Measurements from ENCODE around the gene DENND4B. TPM values are rescaled to one million over a fixed set of nuclear protein-coding genes. Genes with fewer than 3 reads are reported as not detected.

DENND4B gene
- total and polyA plus RNA-seq, 9 of the 15 experiments (the other 6 are each of a cell fraction or from before 2014, with no cell fraction given) = 9.5 to 80.5 (median 23.1) TPM

DNA sequence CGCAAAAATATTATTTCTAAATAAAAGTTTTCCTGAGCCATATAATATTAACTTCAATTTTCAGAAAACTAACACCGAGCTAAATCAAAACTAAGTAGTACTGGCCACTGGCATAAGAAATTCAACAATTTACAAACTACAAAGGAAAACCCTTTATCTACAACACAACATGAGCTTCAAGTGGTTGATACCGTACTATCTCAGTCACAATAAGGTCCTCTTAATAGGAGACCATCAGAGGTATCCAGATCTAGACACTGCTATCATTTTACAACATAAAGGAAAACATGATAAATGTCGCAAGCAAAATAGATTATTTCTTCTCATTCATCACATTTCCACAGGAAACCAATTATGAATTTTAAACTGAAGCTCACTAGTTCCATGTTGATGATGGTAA is 63.3 kb downstream of the DENND4B start (continued):
- TF ChIP-seq SMAD1 (IDR thresholded peaks at IDR 0.05; ENCODE audit: low read depth, low read length, partially characterized antibody) (no peak), SMAD4 (CRISPR knock-in tag; conservative IDR thresholded peaks at IDR 0.05) (no peak), MEIS2 (IDR thresholded peaks at IDR 0.05; ENCODE audit: partially characterized antibody) (peak; percentile 2), NCOR1 (IDR thresholded peaks at IDR 0.05) (peak; percentile 68), TCF3 (CRISPR knock-in tag; IDR thresholded peaks at IDR 0.05) (peak; percentile 77), EGR1 (conservative IDR thresholded peaks at IDR 0.05) (no peak), PML (IDR thresholded peaks at IDR 0.05; ENCODE audit: low read length) (peak; percentile 59; the same call in 1 of the 2 replicates), STAT5B (CRISPR knock-in tag; IDR thresholded peaks at IDR 0.05) (no peak), CTBP1 (IDR thresholded peaks at IDR 0.05; ENCODE audit: borderline replicate concordance) (no peak), STAT5A (IDR thresholded peaks at IDR 0.05; ENCODE audit: borderline replicate concordance, low read length) (peak; percentile 52; the same call in 1 of the 2 replicates), ZBTB1 (CRISPR knock-in tag; IDR thresholded peaks at IDR 0.05; ENCODE audit: borderline replicate concordance, low read depth) (no peak), RNF2 (IDR thresholded peaks at IDR 0.05) (no peak), CBX2 (IDR thresholded peaks at IDR 0.05; ENCODE audit: insufficient read depth, low read length, poor library complexity, severe bottlenecking) (no peak), YBX1 (IDR thresholded peaks at IDR 0.05) (no peak), HNRNPH1 (optimal IDR thresholded peaks at IDR 0.05; ENCODE audit: low read depth, low read length) (no peak), SMC3 (conservative IDR thresholded peaks at IDR 0.05; ENCODE audit: insufficient read depth, low read depth, low read length) (no peak), TARDBP (IDR thresholded peaks at IDR 0.05) (no peak), CHD1 (IDR thresholded peaks at IDR 0.05; ENCODE audit: low read length) (no peak), ZFP91 (CRISPR knock-in tag; IDR thresholded peaks at IDR 0.05) (no peak), DNMT1 (IDR thresholded peaks at IDR 0.05) (no peak), MITF (IDR thresholded peaks at IDR 0.05) (no peak)
- TF ChIP-seq, protein P1, sequence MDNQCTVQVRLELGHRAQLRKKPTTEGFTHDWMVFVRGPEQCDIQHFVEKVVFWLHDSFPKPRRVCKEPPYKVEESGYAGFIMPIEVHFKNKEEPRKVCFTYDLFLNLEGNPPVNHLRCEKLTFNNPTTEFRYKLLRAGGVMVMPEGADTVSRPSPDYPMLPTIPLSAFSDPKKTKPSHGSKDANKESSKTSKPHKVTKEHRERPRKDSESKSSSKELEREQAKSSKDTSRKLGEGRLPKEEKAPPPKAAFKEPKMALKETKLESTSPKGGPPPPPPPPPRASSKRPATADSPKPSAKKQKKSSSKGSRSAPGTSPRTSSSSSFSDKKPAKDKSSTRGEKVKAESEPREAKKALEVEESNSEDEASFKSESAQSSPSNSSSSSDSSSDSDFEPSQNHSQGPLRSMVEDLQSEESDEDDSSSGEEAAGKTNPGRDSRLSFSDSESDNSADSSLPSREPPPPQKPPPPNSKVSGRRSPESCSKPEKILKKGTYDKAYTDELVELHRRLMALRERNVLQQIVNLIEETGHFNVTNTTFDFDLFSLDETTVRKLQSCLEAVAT (IDR thresholded peaks at IDR 0.05) = no peak
- TF ChIP-seq, protein P2, sequence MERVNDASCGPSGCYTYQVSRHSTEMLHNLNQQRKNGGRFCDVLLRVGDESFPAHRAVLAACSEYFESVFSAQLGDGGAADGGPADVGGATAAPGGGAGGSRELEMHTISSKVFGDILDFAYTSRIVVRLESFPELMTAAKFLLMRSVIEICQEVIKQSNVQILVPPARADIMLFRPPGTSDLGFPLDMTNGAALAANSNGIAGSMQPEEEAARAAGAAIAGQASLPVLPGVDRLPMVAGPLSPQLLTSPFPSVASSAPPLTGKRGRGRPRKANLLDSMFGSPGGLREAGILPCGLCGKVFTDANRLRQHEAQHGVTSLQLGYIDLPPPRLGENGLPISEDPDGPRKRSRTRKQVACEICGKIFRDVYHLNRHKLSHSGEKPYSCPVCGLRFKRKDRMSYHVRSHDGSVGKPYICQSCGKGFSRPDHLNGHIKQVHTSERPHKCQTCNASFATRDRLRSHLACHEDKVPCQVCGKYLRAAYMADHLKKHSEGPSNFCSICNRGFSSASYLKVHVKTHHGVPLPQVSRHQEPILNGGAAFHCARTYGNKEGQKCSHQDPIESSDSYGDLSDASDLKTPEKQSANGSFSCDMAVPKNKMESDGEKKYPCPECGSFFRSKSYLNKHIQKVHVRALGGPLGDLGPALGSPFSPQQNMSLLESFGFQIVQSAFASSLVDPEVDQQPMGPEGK (CRISPR knock-in tag; IDR thresholded peaks at IDR 0.05; ENCODE audit: borderline replicate concordance) = no peak

All from K562 (cell line).